ENCODE measurements around the gene USP33.

GRCh38 chr1:77652268-77652667 lies 107.4 kb downstream of the USP33 start:
- TF ChIP-seq, protein P1, sequence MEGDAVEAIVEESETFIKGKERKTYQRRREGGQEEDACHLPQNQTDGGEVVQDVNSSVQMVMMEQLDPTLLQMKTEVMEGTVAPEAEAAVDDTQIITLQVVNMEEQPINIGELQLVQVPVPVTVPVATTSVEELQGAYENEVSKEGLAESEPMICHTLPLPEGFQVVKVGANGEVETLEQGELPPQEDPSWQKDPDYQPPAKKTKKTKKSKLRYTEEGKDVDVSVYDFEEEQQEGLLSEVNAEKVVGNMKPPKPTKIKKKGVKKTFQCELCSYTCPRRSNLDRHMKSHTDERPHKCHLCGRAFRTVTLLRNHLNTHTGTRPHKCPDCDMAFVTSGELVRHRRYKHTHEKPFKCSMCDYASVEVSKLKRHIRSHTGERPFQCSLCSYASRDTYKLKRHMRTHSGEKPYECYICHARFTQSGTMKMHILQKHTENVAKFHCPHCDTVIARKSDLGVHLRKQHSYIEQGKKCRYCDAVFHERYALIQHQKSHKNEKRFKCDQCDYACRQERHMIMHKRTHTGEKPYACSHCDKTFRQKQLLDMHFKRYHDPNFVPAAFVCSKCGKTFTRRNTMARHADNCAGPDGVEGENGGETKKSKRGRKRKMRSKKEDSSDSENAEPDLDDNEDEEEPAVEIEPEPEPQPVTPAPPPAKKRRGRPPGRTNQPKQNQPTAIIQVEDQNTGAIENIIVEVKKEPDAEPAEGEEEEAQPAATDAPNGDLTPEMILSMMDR (conservative IDR thresholded peaks at IDR 0.05 in 1 of 2, IDR thresholded peaks at IDR 0.05 in 1 of 2; ENCODE audit: extremely low read depth in 1 of 2, insufficient read depth in 1 of 2, low read depth in 1 of 2, low read length in 2 of 2): no peak
- no peak for TF ChIP-seq EZH2 (IDR thresholded peaks at IDR 0.05; ENCODE audit: borderline replicate concordance, low read length)

Measured in mammary epithelial cell (primary cell).